Uterus (tissue), 4 donors: Measurements from ENCODE around the gene CAMTA2. TPM values are rescaled to one million over a fixed set of nuclear protein-coding genes. Genes with fewer than 3 reads are reported as not detected.
A peak's percentile ranks its signal among the peaks of the same experiment; 100 is the strongest.

Source experiments
- DNase-seq, 2 donors: peaks; one replicate each; pipeline ENCODE4 v3.0.0-alpha.2; 2019 to 2020
- H3K27ac ChIP-seq, 2 donors: fragments of 200-600 bp; sonication (generic); 1 replicate in 1 of 2; 2 replicates in 1 of 2; pipeline ENCODE4 v1.5.1; 2016 to 2018
- H3K27me3 ChIP-seq, 2 donors: fragments of 200-600 bp; sonication (generic); one replicate each; pipeline ENCODE4 v1.5.1; 2018 to 2019; ENCODE audit warnings: control low read depth in 1 of 2
- H3K36me3 ChIP-seq, 2 donors: fragments of 200-600 bp; sonication (generic); one replicate each; pipeline ENCODE4 v1.5.1; 2019; ENCODE audit warnings: control low read depth in 1 of 2
- H3K4me1 ChIP-seq, 2 donors: fragments of 200-600 bp; sonication (generic); one replicate each; pipeline ENCODE4 v1.5.1; 2018 to 2019; ENCODE audit warnings: control low read depth in 1 of 2
- H3K4me3 ChIP-seq, 2 donors: fragments of 200-600 bp; sonication (generic); 1 replicate in 1 of 2; 2 replicates in 1 of 2; pipeline ENCODE4 v1.5.1; 2018 to 2019; ENCODE audit warnings: mild to moderate bottlenecking in 1 of 2
- H3K9me3 ChIP-seq, 2 donors: fragments of 200-600 bp; sonication (generic); one replicate each; pipeline ENCODE4 v1.5.1; 2019; ENCODE audit warnings: control low read depth in 1 of 2
- POLR2A ChIP-seq, 2 donors: fragments of 450-650 bp; IDR thresholded peaks; one replicate each; pipeline ENCODE4 v1.6.1; 2016; ENCODE audit warnings: antibody characterized with exemption in 2 of 2, mild to moderate bottlenecking in 1 of 2, moderate library complexity in 1 of 2
- intact Hi-C: fragments of 100-400 bp; cut with DNase I; formaldehyde crosslinking; loops from one replicate; pipeline ENCODE4 v1.15.1; 2023; ENCODE audit warnings: low total_unique reads
- total RNA-seq, 4 donors: library from RNA; depleted of rRNA in 3 of 4; stranded (reverse); fragments of >200 nt in 3 of 4; gene quantifications; one replicate each; pipeline versions ENCODE4 v1.1.0 to v1.2.4, GENCODE V29; 2014 to 2023
- TF ChIP-seq, protein P1 (sequence below), 4 experiments: fragments of 200-600 bp in 2 of 4; fragments of 450-650 bp in 2 of 4; sonication (generic) in 2 of 4; IDR thresholded peaks; one replicate each; pipeline ENCODE4 v1.5.1; 2016 to 2019; ENCODE audit warnings: antibody characterized with exemption in 4 of 4, mild to moderate bottlenecking in 2 of 4, moderate library complexity in 1 of 4
- donor health status: DM: yes; HTN: yes; CAD: no.

The CAMTA2 gene
- total RNA-seq, 4 donors from 2014 or later: 7.3 to 80.8 (median 12.7) TPM

DNA sequence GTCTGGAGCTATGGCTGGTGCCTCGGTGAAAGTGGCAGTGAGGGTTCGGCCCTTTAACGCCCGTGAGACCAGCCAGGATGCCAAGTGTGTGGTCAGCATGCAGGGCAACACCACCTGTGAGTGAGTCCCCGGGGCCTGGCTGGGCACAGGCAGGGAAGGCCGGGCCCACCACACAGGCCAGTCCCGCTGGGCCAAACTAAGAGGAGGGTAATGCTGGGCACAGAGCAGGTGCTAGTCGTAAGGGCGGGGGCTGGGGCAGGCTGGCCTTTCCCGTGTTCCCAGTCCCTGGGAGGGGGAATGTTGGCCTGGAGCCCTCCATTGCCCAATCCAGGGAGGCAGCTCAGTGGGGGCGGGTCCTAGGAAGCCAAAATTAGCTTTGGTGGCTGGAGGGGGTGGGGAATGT lies 12.8 kb upstream of the CAMTA2 start:
- Histone ChIP-seq H3K4me3 (peak overlapping the region in 1 of 2 donors; percentile 11), H3K27ac (peak overlapping the region in 1 of 2 donors; percentile 94), H3K27me3 (no peaks in the 10 kb centered on the region), H3K9me3 (no peaks in the 10 kb centered on the region), H3K4me1 (peaks cover 9 to 18% of the 10 kb centered on the region in 2 donors), H3K36me3 (no peaks in the 10 kb centered on the region)
- TF ChIP-seq POLR2A (IDR thresholded peaks at IDR 0.05): no peak
- DNase-seq: peak; percentile 81 to 87
- intact Hi-C loops: no loop called here

DNA sequence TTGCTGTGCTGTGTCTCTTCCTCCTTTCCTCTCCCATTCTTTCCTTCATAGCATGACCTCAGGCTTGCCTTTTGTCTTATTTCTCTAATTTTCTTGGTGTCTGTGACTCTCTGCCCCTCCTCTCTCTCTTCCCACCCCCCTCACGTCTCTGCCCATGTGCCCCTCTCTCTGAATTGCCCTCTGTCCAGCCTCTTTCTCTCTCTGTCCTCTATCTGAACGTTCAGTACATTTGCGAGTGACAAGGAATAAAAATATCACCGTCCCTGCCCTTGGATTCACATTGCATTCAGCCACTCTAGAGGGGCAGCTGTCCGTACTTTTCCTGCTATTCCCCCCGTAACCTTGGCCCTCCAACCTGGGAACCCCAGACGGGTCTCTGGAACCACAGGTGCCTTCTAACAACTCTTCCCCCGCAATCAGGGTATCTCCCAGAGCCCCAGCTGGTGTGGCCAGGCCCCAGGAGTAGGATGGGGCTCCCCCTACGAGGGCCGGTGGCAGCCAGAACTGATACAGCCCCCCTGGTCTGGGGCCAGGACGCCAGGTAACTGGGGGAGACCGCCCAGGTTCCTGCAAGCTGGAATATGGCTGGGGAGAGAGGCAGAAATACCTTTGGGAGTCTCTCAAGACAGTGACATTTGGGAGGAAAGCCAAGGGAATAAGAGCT lies 12.1 kb upstream of the CAMTA2 start:
- intact Hi-C loops: no loop called here

DNA sequence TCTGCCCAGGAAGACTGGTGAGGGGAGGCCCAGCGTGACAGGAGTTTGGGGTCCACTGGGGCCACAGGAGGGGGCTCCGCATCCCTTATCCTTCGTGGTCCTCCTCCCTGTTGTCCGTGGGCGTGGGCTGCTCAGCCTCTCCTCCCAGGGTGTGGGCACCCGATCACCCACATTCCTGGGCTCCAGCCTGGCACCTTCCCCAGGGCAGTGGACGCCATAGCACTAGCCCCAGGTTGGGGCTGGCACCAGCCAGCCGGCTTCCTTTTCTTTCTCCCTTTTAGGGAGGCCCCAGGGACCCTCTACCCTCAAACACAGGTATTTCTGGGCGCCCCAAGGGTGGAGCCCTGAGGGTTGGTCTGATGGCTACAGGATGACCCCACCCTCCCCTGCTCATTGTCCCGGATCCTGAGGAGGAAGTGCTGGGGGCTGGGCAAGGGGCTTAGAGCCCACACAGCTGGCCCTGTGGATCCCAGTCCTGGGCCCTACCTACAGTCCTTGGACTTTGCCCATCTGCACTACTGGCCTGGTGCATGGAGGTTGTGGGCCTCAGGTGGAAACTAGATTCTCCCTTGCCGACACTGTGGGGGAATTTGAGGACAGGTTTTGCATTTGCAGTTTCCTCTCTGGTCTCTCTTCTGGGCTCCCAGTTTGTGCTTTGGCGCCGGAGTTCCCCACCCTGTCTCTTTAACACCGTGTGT lies 11.4 kb upstream of the CAMTA2 start:
- H3K27me3 ChIP-seq: no peaks in the 10 kb centered on the region
- H3K36me3 ChIP-seq: no peaks in the 10 kb centered on the region
- intact Hi-C loops: no loop called here
- peak overlapping the region; percentile 94 for H3K27ac ChIP-seq
- TF ChIP-seq, protein P1, sequence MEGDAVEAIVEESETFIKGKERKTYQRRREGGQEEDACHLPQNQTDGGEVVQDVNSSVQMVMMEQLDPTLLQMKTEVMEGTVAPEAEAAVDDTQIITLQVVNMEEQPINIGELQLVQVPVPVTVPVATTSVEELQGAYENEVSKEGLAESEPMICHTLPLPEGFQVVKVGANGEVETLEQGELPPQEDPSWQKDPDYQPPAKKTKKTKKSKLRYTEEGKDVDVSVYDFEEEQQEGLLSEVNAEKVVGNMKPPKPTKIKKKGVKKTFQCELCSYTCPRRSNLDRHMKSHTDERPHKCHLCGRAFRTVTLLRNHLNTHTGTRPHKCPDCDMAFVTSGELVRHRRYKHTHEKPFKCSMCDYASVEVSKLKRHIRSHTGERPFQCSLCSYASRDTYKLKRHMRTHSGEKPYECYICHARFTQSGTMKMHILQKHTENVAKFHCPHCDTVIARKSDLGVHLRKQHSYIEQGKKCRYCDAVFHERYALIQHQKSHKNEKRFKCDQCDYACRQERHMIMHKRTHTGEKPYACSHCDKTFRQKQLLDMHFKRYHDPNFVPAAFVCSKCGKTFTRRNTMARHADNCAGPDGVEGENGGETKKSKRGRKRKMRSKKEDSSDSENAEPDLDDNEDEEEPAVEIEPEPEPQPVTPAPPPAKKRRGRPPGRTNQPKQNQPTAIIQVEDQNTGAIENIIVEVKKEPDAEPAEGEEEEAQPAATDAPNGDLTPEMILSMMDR (IDR thresholded peaks at IDR 0.05): no peak
- TF ChIP-seq POLR2A (IDR thresholded peaks at IDR 0.05): no peak
- no peaks in the 10 kb centered on the region for H3K9me3 ChIP-seq
- H3K4me1 ChIP-seq: peaks cover 9 to 18% of the 10 kb centered on the region in 2 donors
- H3K4me3 ChIP-seq: peak overlapping the region; percentile 78 to 93
- peak in 1 of 2 donors; percentile 27 for DNase-seq

More for the DNA sequence above, 12.1 kb upstream of the CAMTA2 start:
- H3K27ac ChIP-seq: peak overlapping the region; percentile 94
- no peaks in the 10 kb centered on the region for H3K27me3 ChIP-seq
- no peaks in the 10 kb centered on the region for H3K9me3 ChIP-seq
- H3K4me3 ChIP-seq: peak overlapping the region; percentile 78 to 93
- TF ChIP-seq, protein P1 (IDR thresholded peaks at IDR 0.05): no peak
- no peak for TF ChIP-seq POLR2A (IDR thresholded peaks at IDR 0.05)
- peaks cover 9 to 18% of the 10 kb centered on the region in 2 donors for H3K4me1 ChIP-seq
- DNase-seq: no peak
- no peaks in the 10 kb centered on the region for H3K36me3 ChIP-seq

DNA sequence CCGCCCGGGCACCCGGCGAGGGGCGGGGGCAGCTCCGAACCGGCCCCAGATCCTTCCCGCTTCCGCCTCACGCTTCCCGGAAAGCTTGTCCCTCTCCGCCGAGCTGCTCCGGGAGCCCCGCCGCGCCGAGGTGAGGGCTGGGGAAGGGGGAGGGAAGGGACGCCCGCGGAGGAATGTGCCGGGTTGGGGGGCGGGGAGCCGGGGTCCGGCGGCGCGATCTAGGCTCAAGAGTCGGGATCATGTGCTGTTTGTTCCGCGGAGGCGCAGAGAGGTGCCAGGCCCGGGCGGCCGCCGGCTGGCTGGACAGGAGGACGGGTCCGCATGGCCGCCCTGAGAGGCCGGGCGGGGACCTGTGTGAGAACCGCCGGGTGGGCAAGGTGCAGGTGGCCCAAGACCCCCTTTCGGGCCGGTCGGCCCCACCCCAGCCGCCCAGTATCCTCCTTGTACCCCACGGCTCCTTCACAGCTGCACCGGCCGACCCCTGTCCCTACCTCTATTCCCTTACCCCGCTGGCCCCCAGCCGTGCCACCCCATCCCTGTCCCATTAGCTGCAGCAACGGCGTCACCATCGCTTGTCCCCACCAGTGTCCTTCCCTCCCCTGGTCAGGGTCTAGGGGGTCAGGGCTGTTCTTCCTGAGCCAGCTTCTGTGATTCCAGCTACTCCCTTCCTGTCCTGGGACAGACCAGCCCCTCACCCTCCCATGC lies 10.7 kb upstream of the CAMTA2 start:
- peak in 1 of 2 donors; percentile 46 for DNase-seq
- Histone ChIP-seq H3K27me3 (no peaks in the 10 kb centered on the region), H3K27ac (peak overlapping the region; percentile 94), H3K4me1 (peaks cover 9 to 18% of the 10 kb centered on the region in 2 donors), H3K36me3 (no peaks in the 10 kb centered on the region), H3K9me3 (no peaks in the 10 kb centered on the region), H3K4me3 (peak overlapping the region; percentile 78 to 93)
- peak in 1 of 2 donors; percentile 23 for TF ChIP-seq POLR2A (IDR thresholded peaks at IDR 0.05)
- TF ChIP-seq, protein P1 (IDR thresholded peaks at IDR 0.05): no peak
- intact Hi-C loops: no loop called here

DNA sequence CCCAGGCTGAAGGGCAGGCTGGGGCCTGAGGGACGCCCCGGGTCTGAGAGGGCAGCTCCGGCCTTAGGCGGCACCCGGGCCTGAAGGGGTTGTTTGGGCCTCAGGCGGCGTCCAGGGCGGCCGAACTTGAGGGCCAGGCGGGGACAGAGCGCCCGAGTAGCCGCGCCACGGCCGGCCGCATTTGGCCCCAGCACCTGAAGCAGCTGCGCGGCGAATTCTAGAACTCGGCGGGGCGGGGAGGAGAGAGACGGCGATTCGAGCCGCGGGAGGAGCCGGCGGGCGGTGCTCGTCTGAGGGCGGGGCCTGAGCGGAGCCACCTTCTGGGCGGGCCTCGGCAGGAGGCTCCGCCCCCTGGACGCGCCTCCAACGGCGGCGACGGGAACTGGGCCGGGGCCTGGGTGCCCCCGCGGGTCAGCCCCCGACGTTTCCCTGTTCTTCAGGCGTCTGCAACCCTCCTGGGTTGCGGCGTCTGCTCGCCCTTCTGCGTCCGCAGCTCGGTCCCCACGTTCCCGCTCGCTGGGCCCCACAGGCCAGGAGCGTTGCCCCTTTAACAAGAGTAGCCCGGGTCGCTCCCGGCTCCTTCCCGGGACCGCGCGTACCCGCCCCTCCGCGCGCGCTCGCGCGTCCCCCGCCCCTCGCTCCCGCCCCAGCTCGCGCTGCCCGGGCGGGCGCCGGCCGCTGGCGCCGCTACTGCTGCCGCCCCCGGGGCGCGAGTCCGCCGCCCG lies 10.0 kb upstream of the CAMTA2 start, which contains the start of the genes INCA1 and KIF1C:
TSS of gene INCA1 (minus strand) at position 221 of the 725 bp plus-strand sequence. CDS start 3,085 bp downstream, outside the sequence.
TSS of gene KIF1C (plus strand) at position 649 of the 725 bp plus-strand sequence. CDS start 2,297 bp downstream, outside the sequence.
- peak; percentile 92 to 95 for DNase-seq
- TF ChIP-seq, protein P1 (IDR thresholded peaks at IDR 0.05): peak in 2 of 4 experiments; percentile 19 to 46
- TF ChIP-seq POLR2A (IDR thresholded peaks at IDR 0.05): peak; percentile 79 to 85
- no peaks in the 10 kb centered on the region for H3K9me3 ChIP-seq
- H3K4me3 ChIP-seq: peak within 1 kb of the TSS; percentile 78 to 93
- peak within 1 kb of the TSS; percentile 94 for H3K27ac ChIP-seq
- no peaks in the 10 kb centered on the region for H3K36me3 ChIP-seq
- H3K4me1 ChIP-seq: peaks cover 9 to 18% of the 10 kb centered on the region in 2 donors
- intact Hi-C loops: no loop called here
- no peaks in the 10 kb centered on the region for H3K27me3 ChIP-seq
